ENCODE measurements around the gene PAPLN. TPM values are rescaled to one million over a fixed set of nuclear protein-coding genes. Genes with fewer than 3 reads are reported as not detected.
"Not testable (repeated sequence)": the region's sequence is repeated elsewhere in the genome, so short reads cannot be mapped to it uniquely, and the experiment has no call there.

PAPLN gene
- total and polyA plus RNA-seq, 2 of the 13 experiments (the other 11 are each of a cell fraction or from before 2014, with no cell fraction given): not detected

DNA sequence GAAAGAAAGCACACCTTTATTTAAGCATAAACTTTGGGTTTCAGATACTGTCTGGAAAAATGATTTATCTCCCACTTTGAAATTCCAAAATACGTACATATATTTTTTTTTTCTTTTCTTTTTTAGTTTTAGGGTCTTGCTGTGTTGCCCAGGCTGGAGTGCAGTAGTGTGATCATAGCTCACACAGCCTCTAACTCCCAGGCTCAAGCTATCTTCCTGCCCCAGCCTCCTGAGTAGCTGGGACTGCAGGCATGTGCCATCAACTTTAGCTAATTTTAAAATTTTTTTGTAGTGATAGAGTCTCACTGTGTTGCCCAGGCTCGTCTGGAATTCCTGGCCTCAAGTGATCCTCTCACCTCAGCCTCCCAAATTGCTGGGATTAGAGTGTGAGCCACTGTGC lies 45.9 kb upstream of the PAPLN start:
- H3K9ac ChIP-seq (ENCODE audit: insufficient read depth, low read depth, low read length): no peak overlapping the region
- TF ChIP-seq ZNF570 (CRISPR knock-in tag; IDR thresholded peaks at IDR 0.05; ENCODE audit: borderline replicate concordance) (no peak), ZNF121 (CRISPR knock-in tag; IDR thresholded peaks at IDR 0.05) (peak; percentile 62)
- ATAC-seq: no peak
- H2AFZ ChIP-seq (ENCODE audit: low read length): no peak overlapping the region
- H3K27ac ChIP-seq (ENCODE audit: extremely low read length, insufficient read depth, low read length): no peak overlapping the region
- intact Hi-C loops (cut with micrococcal nuclease; ENCODE audit: unreplicated experiment): no loop called here
- peaks cover 1 to 50% of the 10 kb centered on the region in 2 experiments; a peak in 4 of 5 replicates for H3K36me3 ChIP-seq (replicated peaks in 1 of 2; ENCODE audit: control insufficient read depth in 1 of 2, insufficient read depth in 2 of 2, low read length in 2 of 2)
- no peak for DNase-seq (ENCODE audit: low spot score)
- ChIA-PET CTCF (ENCODE audit: low intra/inter-chr PET ratio, low total read pairs) (no interaction called here), POLR2A (no interaction called here)
- WGBS (ENCODE audit: low lambda C conversion rate): 100% methylated on average over 2 of the region's 2 CpGs
- no peaks in the 10 kb centered on the region for H3K9me3 ChIP-seq (ENCODE audit: low read length)
- no peaks in the 10 kb centered on the region for H3K4me1 ChIP-seq (ENCODE audit: insufficient read depth, low read length)
- no peaks in the 10 kb centered on the region for H3K27me3 ChIP-seq (ENCODE audit: control insufficient read depth in 1 of 2, insufficient read depth in 2 of 2, low read length in 2 of 2)
- no TSS peak for BruUV-seq (replicated peaks)
- FAIRE-seq: no peak
- no peak overlapping the region for H3K4me2 ChIP-seq (ENCODE audit: low read depth, low read length)
- no peaks in the 10 kb centered on the region for H3K79me2 ChIP-seq (ENCODE audit: insufficient read depth, low read length)
- no peaks in the 10 kb centered on the region for H4K20me1 ChIP-seq (ENCODE audit: insufficient read depth, low read length)
- no peak overlapping the region for H3K4me3 ChIP-seq (replicated peaks in 1 of 3; ENCODE audit: insufficient read depth in 1 of 3, low read depth in 2 of 3, low read length in 3 of 3)
- in situ Hi-C loops (cut with HindIII; ENCODE audit: extremely low pct_ligation_motif_present, low pct_unique_long_range_greater_than_20kb): no loop called here

DNA sequence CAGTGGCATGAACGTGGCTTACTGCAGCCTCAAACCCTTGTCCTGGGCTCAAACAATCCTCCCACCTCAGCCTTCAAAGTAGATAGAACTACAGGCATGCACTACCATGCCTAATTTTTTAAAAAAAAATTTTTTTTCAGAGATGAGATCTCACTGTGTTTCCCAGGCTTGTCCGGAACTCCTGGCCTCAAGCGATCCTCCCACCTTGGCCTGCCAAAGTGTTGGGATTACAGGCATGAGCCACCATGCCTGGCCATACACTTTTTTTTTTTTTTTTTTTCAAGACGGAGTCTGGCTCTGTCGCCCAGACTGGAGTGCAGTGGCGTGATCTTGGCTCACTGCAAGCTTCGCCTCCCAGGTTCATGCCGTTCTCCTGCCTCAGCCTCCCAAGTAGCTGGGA lies 43.0 kb upstream of the PAPLN start:
- BruUV-seq (replicated peaks); in situ Hi-C loops (cut with HindIII; ENCODE audit: extremely low pct_ligation_motif_present, low pct_unique_long_range_greater_than_20kb): not testable (repeated sequence)

DNA sequence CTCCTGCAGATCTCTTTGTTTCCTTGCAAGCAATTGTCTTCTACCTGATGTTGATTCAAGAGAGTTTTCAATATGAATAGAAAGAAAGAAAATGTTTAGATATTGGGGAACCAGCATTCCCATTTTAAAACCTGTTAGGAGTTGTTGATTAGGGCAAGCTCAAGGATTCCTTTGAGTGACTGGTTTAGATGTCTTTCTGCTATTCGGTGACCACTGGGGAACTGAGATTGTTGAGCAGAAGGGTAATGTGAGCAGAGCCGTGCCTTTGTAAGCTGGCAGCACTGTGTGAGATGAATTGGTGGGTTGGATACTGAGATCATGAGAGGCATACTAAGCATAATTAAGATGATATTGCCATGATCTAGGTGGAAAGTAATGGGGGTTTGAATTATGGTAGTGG lies 39.1 kb upstream of the PAPLN start:
- Histone ChIP-seq H3K4me2 (ENCODE audit: low read depth, low read length) (no peak overlapping the region), H3K9me3 (ENCODE audit: low read length) (no peaks in the 10 kb centered on the region), H3K36me3 (replicated peaks in 1 of 2; ENCODE audit: control insufficient read depth in 1 of 2, insufficient read depth in 2 of 2, low read length in 2 of 2) (peaks cover 2 to 28% of the 10 kb centered on the region in 2 experiments; a peak in 3 of 5 replicates), H3K79me2 (ENCODE audit: insufficient read depth, low read length) (no peaks in the 10 kb centered on the region), H3K9ac (ENCODE audit: insufficient read depth, low read depth, low read length) (no peak overlapping the region), H3K4me1 (ENCODE audit: insufficient read depth, low read length) (no peaks in the 10 kb centered on the region), H4K20me1 (ENCODE audit: insufficient read depth, low read length) (no peaks in the 10 kb centered on the region), H3K27me3 (ENCODE audit: control insufficient read depth in 1 of 2, insufficient read depth in 2 of 2, low read length in 2 of 2) (no peaks in the 10 kb centered on the region), H3K27ac (ENCODE audit: extremely low read length, insufficient read depth, low read length) (no peak overlapping the region), H2AFZ (ENCODE audit: low read length) (no peak overlapping the region), H3K4me3 (replicated peaks in 1 of 3; ENCODE audit: insufficient read depth in 1 of 3, low read depth in 2 of 3, low read length in 3 of 3) (no peak overlapping the region)
- ChIA-PET POLR2A (no interaction called here), CTCF (ENCODE audit: low intra/inter-chr PET ratio, low total read pairs) (no interaction called here)
- ATAC-seq: no peak
- intact Hi-C loops (cut with micrococcal nuclease; ENCODE audit: unreplicated experiment): no loop called here
- FAIRE-seq: no peak
- 98% methylated on average over 2 of the region's 2 CpGs for WGBS (ENCODE audit: low lambda C conversion rate)
- BruUV-seq (replicated peaks): no TSS peak
- no peak for DNase-seq (ENCODE audit: low spot score)
- in situ Hi-C loops (cut with HindIII; ENCODE audit: extremely low pct_ligation_motif_present, low pct_unique_long_range_greater_than_20kb): no loop called here
- TF ChIP-seq, protein P1, sequence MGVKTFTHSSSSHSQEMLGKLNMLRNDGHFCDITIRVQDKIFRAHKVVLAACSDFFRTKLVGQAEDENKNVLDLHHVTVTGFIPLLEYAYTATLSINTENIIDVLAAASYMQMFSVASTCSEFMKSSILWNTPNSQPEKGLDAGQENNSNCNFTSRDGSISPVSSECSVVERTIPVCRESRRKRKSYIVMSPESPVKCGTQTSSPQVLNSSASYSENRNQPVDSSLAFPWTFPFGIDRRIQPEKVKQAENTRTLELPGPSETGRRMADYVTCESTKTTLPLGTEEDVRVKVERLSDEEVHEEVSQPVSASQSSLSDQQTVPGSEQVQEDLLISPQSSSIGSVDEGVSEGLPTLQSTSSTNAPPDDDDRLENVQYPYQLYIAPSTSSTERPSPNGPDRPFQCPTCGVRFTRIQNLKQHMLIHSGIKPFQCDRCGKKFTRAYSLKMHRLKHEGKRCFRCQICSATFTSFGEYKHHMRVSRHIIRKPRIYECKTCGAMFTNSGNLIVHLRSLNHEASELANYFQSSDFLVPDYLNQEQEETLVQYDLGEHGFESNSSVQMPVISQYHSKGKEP (CRISPR knock-in tag; IDR thresholded peaks at IDR 0.05): no peak
- TF ChIP-seq FOXK1 (CRISPR knock-in tag; IDR thresholded peaks at IDR 0.05; ENCODE audit: borderline replicate concordance, low read depth) (no peak), KDM3A (CRISPR knock-in tag; IDR thresholded peaks at IDR 0.05; ENCODE audit: low read depth) (no peak), ZNF761 (CRISPR knock-in tag; conservative IDR thresholded peaks at IDR 0.05) (no peak), HOXA3 (CRISPR knock-in tag; IDR thresholded peaks at IDR 0.05) (no peak)
- TF ChIP-seq, protein P2, sequence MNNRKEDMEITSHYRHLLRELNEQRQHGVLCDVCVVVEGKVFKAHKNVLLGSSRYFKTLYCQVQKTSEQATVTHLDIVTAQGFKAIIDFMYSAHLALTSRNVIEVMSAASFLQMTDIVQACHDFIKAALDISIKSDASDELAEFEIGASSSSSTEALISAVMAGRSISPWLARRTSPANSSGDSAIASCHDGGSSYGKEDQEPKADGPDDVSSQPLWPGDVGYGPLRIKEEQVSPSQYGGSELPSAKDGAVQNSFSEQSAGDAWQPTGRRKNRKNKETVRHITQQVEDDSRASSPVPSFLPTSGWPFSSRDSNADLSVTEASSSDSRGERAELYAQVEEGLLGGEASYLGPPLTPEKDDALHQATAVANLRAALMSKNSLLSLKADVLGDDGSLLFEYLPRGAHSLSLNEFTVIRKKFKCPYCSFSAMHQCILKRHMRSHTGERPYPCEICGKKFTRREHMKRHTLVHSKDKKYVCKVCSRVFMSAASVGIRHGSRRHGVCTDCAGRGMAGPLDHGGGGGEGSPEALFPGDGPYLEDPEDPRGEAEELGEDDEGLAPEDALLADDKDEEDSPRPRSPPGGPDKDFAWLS (CRISPR knock-in tag; IDR thresholded peaks at IDR 0.05; ENCODE audit: borderline replicate concordance): no peak

More for the DNA sequence above, 43.0 kb upstream of the PAPLN start:
- H3K4me3 ChIP-seq (replicated peaks in 1 of 3; ENCODE audit: insufficient read depth in 1 of 3, low read depth in 2 of 3, low read length in 3 of 3); H3K9me3 ChIP-seq (ENCODE audit: low read length); H2AFZ ChIP-seq (ENCODE audit: low read length); POLR2A ChIA-PET; CTCF ChIA-PET (ENCODE audit: low intra/inter-chr PET ratio, low total read pairs); H3K4me2 ChIP-seq (ENCODE audit: low read depth, low read length); H3K79me2 ChIP-seq (ENCODE audit: insufficient read depth, low read length); H3K27me3 ChIP-seq (ENCODE audit: control insufficient read depth in 1 of 2, insufficient read depth in 2 of 2, low read length in 2 of 2); FAIRE-seq; ATAC-seq; intact Hi-C loops (cut with micrococcal nuclease; ENCODE audit: unreplicated experiment); H3K27ac ChIP-seq (ENCODE audit: extremely low read length, insufficient read depth, low read length); H3K9ac ChIP-seq (ENCODE audit: insufficient read depth, low read depth, low read length); DNase-seq (ENCODE audit: low spot score); H3K4me1 ChIP-seq (ENCODE audit: insufficient read depth, low read length); H4K20me1 ChIP-seq (ENCODE audit: insufficient read depth, low read length): not testable (repeated sequence)
- WGBS (ENCODE audit: low lambda C conversion rate): 98% methylated on average over 8 of the region's 8 CpGs
- peaks cover 1 to 47% of the 10 kb centered on the region in 2 experiments; a peak in 3 of 5 replicates for H3K36me3 ChIP-seq (replicated peaks in 1 of 2; ENCODE audit: control insufficient read depth in 1 of 2, insufficient read depth in 2 of 2, low read length in 2 of 2)
